GM12878 (cell line): Measurements from ENCODE around the gene HECTD2. TPM values are rescaled to one million over a fixed set of nuclear protein-coding genes. Genes with fewer than 3 reads are reported as not detected.
A peak's percentile ranks its signal among the peaks of the same experiment; 100 is the strongest.

Experiments used
- ATAC-seq: fragments of 200-7000 bp; cut with Tn5 transposase; 3 replicates; pipeline ENCODE4 v1.9.1; 2020; ENCODE audit warnings: mild to moderate bottlenecking, moderate library complexity
- BruUV-seq: library from RNA; stranded (reverse); fragments of 400-500 nt; replicated peaks from 2 replicates; lab custom pipeline; 2021; lab: Mats Ljungman, UMichigan
- CTCF ChIA-PET: fragments of 300-600 bp; sonication (Branson Sonifier 250); formaldehyde crosslinking; extraction: SDS; loops from one replicate; lab custom pipeline; 2021; ENCODE audit warnings: inconsistent platforms; lab: Yijun Ruan, JAX
- POLR2A ChIA-PET: fragments of 350-600 bp; formaldehyde crosslinking; extraction: SDS; loops from one replicate; lab custom pipeline; 2021; ENCODE audit warnings: inconsistent platforms; lab: Charles Lee
- RAD21 ChIA-PET: fragments of 300-600 bp; sonication (Branson Sonifier 250); formaldehyde crosslinking; loops from one replicate; lab custom pipeline; 2023; ENCODE audit warnings: antibody characterized with exemption; ENCODE audit not compliant: unreplicated experiment; lab: Charles Lee
- SMC1A ChIA-PET: fragments of 300-600 bp; sonication (Branson Sonifier 250); formaldehyde crosslinking; loops from one replicate; lab custom pipeline; 2023; ENCODE audit not compliant: unreplicated experiment, uncharacterized antibody; lab: Charles Lee
- DNase-seq: peaks from one replicate; pipeline ENCODE4 v3.0.0-alpha.2; 2011; ENCODE audit warnings: low read depth, low spot score
- FAIRE-seq: peaks from 3 replicates; lab custom pipeline; 2011; peaks lifted over from hg19 to GRCh38; lab: Jason Lieb, UNC
- H2AFZ ChIP-seq: 2 replicates; pipeline ENCODE4 v1.6.0; 2011; ENCODE audit warnings: low read depth, low read length, control low read depth; ENCODE audit not compliant: control insufficient read depth
- H3K27ac ChIP-seq: 2 replicates; pipeline ENCODE4 v1.5.1; 2011; ENCODE audit warnings: control low read depth; ENCODE audit not compliant: control insufficient read depth, insufficient read depth
- H3K27me3 ChIP-seq, 2 experiments: replicated peaks in 1 of 2; 2 replicates each; pipeline versions ENCODE4 v1.6.0 to v1.6.1; 2011; ENCODE audit warnings: low read length in 1 of 2; ENCODE audit not compliant: control insufficient read depth in 2 of 2, insufficient read depth in 2 of 2
- H3K36me3 ChIP-seq, 2 experiments: 2 replicates each; pipeline ENCODE4 v1.5.1; 2011; ENCODE audit warnings: low read length in 1 of 2; ENCODE audit not compliant: control insufficient read depth in 2 of 2, insufficient read depth in 2 of 2
- H3K4me1 ChIP-seq: 2 replicates; pipeline ENCODE4 v1.6.1; 2011; ENCODE audit warnings: mild to moderate bottlenecking, low read length, moderate library complexity, mixed read lengths; ENCODE audit not compliant: control insufficient read depth, insufficient read depth
- H3K4me2 ChIP-seq: 2 replicates; pipeline ENCODE4 v1.6.0; 2011; ENCODE audit warnings: control low read depth; ENCODE audit not compliant: control insufficient read depth, insufficient read depth
- H3K4me3 ChIP-seq: fragments of 200-600 bp; sonication (generic); 2 replicates; pipeline ENCODE4 v1.5.1; 2016
- H3K79me2 ChIP-seq: 2 replicates; pipeline ENCODE4 v1.6.0; 2011; ENCODE audit warnings: low read length; ENCODE audit not compliant: control insufficient read depth, insufficient read depth
- H3K9ac ChIP-seq: 2 replicates; pipeline ENCODE4 v1.8.0; 2011; ENCODE audit warnings: low read length, control low read depth, mixed read lengths; ENCODE audit not compliant: control insufficient read depth, insufficient read depth
- H3K9me3 ChIP-seq: replicated peaks from 3 replicates; pipeline ENCODE4 v1.5.1; 2011; ENCODE audit warnings: mild to moderate bottlenecking, low read length; ENCODE audit not compliant: control insufficient read depth, insufficient read depth
- H4K20me1 ChIP-seq: 2 replicates; pipeline ENCODE4 v1.6.0; 2011; ENCODE audit not compliant: control insufficient read depth, insufficient read depth
- ATF7 ChIP-seq: fragments of 450-650 bp; IDR thresholded peaks from 2 replicates; pipeline ENCODE4 v1.6.1; 2016; ENCODE audit warnings: low read depth, mild to moderate bottlenecking
- ETV6 ChIP-seq, 2 experiments: fragments of 450-650 bp in 1 of 2; IDR thresholded peaks in 1 of 2; conservative IDR thresholded peaks in 1 of 2; 2 replicates each; pipeline ENCODE4 v1.6.1; 2014; ENCODE audit warnings: antibody characterized with exemption in 1 of 2, borderline replicate concordance in 1 of 2, low read depth in 1 of 2, mild to moderate bottlenecking in 1 of 2, moderate library complexity in 1 of 2
- HDAC2 ChIP-seq: fragments of 200-600 bp; sonication (generic); IDR thresholded peaks from 2 replicates; pipeline ENCODE4 v1.6.1; 2017
- MTA2 ChIP-seq: fragments of 450-650 bp; IDR thresholded peaks from 2 replicates; pipeline ENCODE4 v1.6.1; 2016; ENCODE audit warnings: low read depth, mild to moderate bottlenecking, moderate library complexity
- NBN ChIP-seq: fragments of 450-650 bp; IDR thresholded peaks from 2 replicates; pipeline ENCODE4 v1.6.1; 2016
- NR2C1 ChIP-seq: fragments of 450-650 bp; IDR thresholded peaks from 2 replicates; pipeline ENCODE4 v1.6.1; 2017; ENCODE audit warnings: antibody characterized with exemption, mild to moderate bottlenecking, moderate library complexity
- PAX8 ChIP-seq: fragments of 450-650 bp; IDR thresholded peaks from 2 replicates; pipeline ENCODE4 v1.6.1; 2017; ENCODE audit warnings: mild to moderate bottlenecking, moderate library complexity
- POLR2AphosphoS5 ChIP-seq: IDR thresholded peaks from 2 replicates; pipeline ENCODE4 v1.6.1; 2011; ENCODE audit warnings: mild to moderate bottlenecking, low read length, inconsistent platforms
- RBBP5 ChIP-seq: fragments of 200-600 bp; sonication (generic); conservative IDR thresholded peaks from 2 replicates; pipeline ENCODE4 v1.6.1; 2016
- RCOR1 ChIP-seq: conservative IDR thresholded peaks from 2 replicates; pipeline ENCODE4 v1.6.1; 2012; ENCODE audit warnings: low read depth, low read length, improper control_type of control experiment
- RUNX3 ChIP-seq: IDR thresholded peaks from 2 replicates; pipeline ENCODE4 v1.6.1; 2012; ENCODE audit warnings: low read length, inconsistent platforms
- SUPT20H ChIP-seq: IDR thresholded peaks from 2 replicates; pipeline ENCODE4 v1.6.1; 2011; ENCODE audit warnings: low read depth, mild to moderate bottlenecking, low read length, moderate library complexity, borderline replicate concordance; ENCODE audit not compliant: control insufficient read depth
- TBL1XR1 ChIP-seq: IDR thresholded peaks from 2 replicates; pipeline ENCODE4 v1.6.1; 2012; ENCODE audit warnings: low read depth, low read length, improper control_type of control experiment
- WRNIP1 ChIP-seq: IDR thresholded peaks from 2 replicates; pipeline ENCODE4 v1.6.1; 2011; ENCODE audit warnings: low read depth, low read length, improper control_type of control experiment, borderline replicate concordance
- ZNF24 ChIP-seq: fragments of 450-650 bp; IDR thresholded peaks from 2 replicates; pipeline ENCODE4 v1.6.1; 2017; ENCODE audit warnings: antibody characterized with exemption, mild to moderate bottlenecking
- WGBS: methylation state at CpG from one replicate; pipeline ENCODE4 v1.1.6; 2016; ENCODE audit warnings: low lambda C conversion rate; ENCODE audit not compliant: insufficient replicate concordance, insufficient coverage; ENCODE audit errors: missing lambda C conversion rate; 5-methylcytosine and 5-hydroxymethylcytosine counted together
- in situ Hi-C: fragments of 300-500 bp; cut with MboI; formaldehyde crosslinking; loops from 9 replicates; pipeline ENCODE4 v1.14.3; 2018; ENCODE audit warnings: mixed read lengths
- intact Hi-C: fragments of 100-400 bp; cut with micrococcal nuclease; formaldehyde crosslinking; loops from one replicate; pipeline ENCODE4 v1.14.2; 2022; ENCODE audit not compliant: unreplicated experiment
- polyA plus RNA-seq, 11 experiments: library from polyadenylated mRNA; depleted of rRNA in 4 of 11; unstranded in 6 of 11; stranded (reverse) in 5 of 11; fragments of >200 nt; fragmentation: Nextera tagmentation in 4 of 11; fragmentation: Illumina TruSeq in 1 of 11; extraction: Ambion mirVana in 4 of 11; extraction: Trizol in 1 of 11; gene quantifications; 1 replicate in 1 of 11; 2 replicates in 10 of 11; pipeline versions ENCODE4 v1.2.1 to v1.2.3, GENCODE V29; 2011 to 2016; ENCODE audit warnings: inconsistent platforms in 2 of 11, missing spikeins in 2 of 11, low read depth in 1 of 11
- total RNA-seq, 4 experiments: library from RNA; depleted of rRNA in 3 of 4; stranded (reverse); fragments of >200 nt in 3 of 4; fragmentation: Illumina TruSeq in 1 of 4; extraction: Trizol in 1 of 4; gene quantifications; 2 replicates each; pipeline versions ENCODE4 v1.2.1 to v1.2.3, GENCODE V29; 2013 to 2021
- TF ChIP-seq, protein P1 (sequence below): fragments of 450-650 bp; formaldehyde crosslinking; IDR thresholded peaks from 2 replicates; pipeline ENCODE4 v1.4.0; 2022; ENCODE audit warnings: mild to moderate bottlenecking, moderate library complexity
- TF ChIP-seq, protein P2 (sequence below): fragments of 450-650 bp; IDR thresholded peaks from 2 replicates; pipeline ENCODE4 v1.6.1; 2017; ENCODE audit warnings: mild to moderate bottlenecking, low read depth, inconsistent platforms; ENCODE audit not compliant: poor library complexity, severe bottlenecking
- TF ChIP-seq, protein P3 (sequence below): fragments of 450-650 bp; IDR thresholded peaks from 2 replicates; pipeline ENCODE4 v1.6.1; 2016; ENCODE audit warnings: mild to moderate bottlenecking
- TF ChIP-seq, protein P4 (sequence below): IDR thresholded peaks from 2 replicates; pipeline ENCODE4 v1.6.1; 2012; ENCODE audit warnings: low read depth, low read length, improper control_type of control experiment

The HECTD2 gene
- total and polyA plus RNA-seq, 10 of the 15 experiments (the other 5 are each of a cell fraction or from before 2014, with no cell fraction given): 0.87 to 3.0 (median 1.7) TPM

- CTCF ChIA-PET: interaction anchor here (1.2 to 1.4 kb wide), 2 partner anchors 8 to 13 kb away, joined by 3 to 4 read pairs; no protein-coding TSS in a partner anchor
- no peaks in the 10 kb centered on the region for H3K36me3 ChIP-seq
- FAIRE-seq (peak; percentile 41), DNase-seq (no peak), ATAC-seq (no peak)
- H3K4me2 ChIP-seq: no peak overlapping the region
- intact Hi-C loops: no loop called here
- no peak overlapping the region for H2AFZ ChIP-seq
- no peaks in the 10 kb centered on the region for H3K79me2 ChIP-seq
- POLR2A ChIA-PET: no interaction called here
- BruUV-seq: no TSS peak
- H4K20me1 ChIP-seq: no peaks in the 10 kb centered on the region
- RAD21 ChIA-PET: interaction anchor here (0.6 kb wide), 1 partner anchor 214 kb away, joined by 3 read pairs; no protein-coding TSS in a partner anchor
- H3K4me1 ChIP-seq: no peaks in the 10 kb centered on the region
- no peak overlapping the region for H3K9ac ChIP-seq
- H3K27ac ChIP-seq: no peak overlapping the region
- H3K4me3 ChIP-seq: no peak overlapping the region
- H3K9me3 ChIP-seq: no peaks in the 10 kb centered on the region
- WGBS: 29% methylated on average over 3 of the region's 3 CpGs
- SMC1A ChIA-PET: interaction anchor here (0.5 to 1.0 kb wide), 6 partner anchors 18 to 699 kb away, joined by 3 read pairs; no protein-coding TSS in a partner anchor
- H3K27me3 ChIP-seq: no peaks in the 10 kb centered on the region
- no peak for TF ChIP-seq MTA2
- TF ChIP-seq, protein P1, sequence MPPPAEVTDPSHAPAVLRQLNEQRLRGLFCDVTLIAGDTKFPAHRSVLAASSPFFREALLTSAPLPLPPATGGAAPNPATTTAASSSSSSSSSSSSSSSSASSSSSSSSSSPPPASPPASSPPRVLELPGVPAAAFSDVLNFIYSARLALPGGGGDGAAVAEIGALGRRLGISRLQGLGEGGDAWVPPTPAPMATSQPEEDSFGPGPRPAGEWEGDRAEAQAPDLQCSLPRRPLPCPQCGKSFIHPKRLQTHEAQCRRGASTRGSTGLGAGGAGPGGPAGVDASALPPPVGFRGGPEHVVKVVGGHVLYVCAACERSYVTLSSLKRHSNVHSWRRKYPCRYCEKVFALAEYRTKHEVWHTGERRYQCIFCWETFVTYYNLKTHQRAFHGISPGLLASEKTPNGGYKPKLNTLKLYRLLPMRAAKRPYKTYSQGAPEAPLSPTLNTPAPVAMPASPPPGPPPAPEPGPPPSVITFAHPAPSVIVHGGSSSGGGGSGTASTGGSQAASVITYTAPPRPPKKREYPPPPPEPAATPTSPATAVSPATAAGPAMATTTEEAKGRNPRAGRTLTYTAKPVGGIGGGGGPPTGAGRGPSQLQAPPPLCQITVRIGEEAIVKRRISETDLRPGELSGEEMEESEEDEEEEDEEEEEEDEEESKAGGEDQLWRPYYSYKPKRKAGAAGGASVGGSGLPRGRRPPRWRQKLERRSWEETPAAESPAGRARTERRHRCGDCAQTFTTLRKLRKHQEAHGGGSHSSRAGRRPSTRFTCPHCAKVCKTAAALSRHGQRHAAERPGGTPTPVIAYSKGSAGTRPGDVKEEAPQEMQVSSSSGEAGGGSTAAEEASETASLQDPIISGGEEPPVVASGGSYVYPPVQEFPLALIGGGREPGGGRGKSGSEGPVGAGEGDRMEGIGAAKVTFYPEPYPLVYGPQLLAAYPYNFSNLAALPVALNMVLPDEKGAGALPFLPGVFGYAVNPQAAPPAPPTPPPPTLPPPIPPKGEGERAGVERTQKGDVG (CRISPR knock-in tag): no peak
- TF ChIP-seq ATF7: no peak
- no peak for TF ChIP-seq RUNX3
- TF ChIP-seq, protein P2, sequence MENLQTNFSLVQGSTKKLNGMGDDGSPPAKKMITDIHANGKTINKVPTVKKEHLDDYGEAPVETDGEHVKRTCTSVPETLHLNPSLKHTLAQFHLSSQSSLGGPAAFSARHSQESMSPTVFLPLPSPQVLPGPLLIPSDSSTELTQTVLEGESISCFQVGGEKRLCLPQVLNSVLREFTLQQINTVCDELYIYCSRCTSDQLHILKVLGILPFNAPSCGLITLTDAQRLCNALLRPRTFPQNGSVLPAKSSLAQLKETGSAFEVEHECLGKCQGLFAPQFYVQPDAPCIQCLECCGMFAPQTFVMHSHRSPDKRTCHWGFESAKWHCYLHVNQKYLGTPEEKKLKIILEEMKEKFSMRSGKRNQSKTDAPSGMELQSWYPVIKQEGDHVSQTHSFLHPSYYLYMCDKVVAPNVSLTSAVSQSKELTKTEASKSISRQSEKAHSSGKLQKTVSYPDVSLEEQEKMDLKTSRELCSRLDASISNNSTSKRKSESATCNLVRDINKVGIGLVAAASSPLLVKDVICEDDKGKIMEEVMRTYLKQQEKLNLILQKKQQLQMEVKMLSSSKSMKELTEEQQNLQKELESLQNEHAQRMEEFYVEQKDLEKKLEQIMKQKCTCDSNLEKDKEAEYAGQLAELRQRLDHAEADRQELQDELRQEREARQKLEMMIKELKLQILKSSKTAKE: no peak
- no peak for TF ChIP-seq ZNF24
- TF ChIP-seq NR2C1: no peak
- TF ChIP-seq WRNIP1: no peak
- no peak for TF ChIP-seq PAX8
- TF ChIP-seq, protein P3, sequence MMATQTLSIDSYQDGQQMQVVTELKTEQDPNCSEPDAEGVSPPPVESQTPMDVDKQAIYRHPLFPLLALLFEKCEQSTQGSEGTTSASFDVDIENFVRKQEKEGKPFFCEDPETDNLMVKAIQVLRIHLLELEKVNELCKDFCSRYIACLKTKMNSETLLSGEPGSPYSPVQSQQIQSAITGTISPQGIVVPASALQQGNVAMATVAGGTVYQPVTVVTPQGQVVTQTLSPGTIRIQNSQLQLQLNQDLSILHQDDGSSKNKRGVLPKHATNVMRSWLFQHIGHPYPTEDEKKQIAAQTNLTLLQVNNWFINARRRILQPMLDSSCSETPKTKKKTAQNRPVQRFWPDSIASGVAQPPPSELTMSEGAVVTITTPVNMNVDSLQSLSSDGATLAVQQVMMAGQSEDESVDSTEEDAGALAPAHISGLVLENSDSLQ: no peak
- no peak for TF ChIP-seq ETV6 (conservative IDR thresholded peaks at IDR 0.05 in 1 of 2, IDR thresholded peaks at IDR 0.05 in 1 of 2; ENCODE audit: borderline replicate concordance in 1 of 2, low read depth in 1 of 2)
- no peak for TF ChIP-seq NBN
- no peak for TF ChIP-seq SUPT20H
- no peak for TF ChIP-seq RBBP5
- TF ChIP-seq, protein P4, sequence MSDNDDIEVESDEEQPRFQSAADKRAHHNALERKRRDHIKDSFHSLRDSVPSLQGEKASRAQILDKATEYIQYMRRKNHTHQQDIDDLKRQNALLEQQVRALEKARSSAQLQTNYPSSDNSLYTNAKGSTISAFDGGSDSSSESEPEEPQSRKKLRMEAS: no peak
- TF ChIP-seq POLR2AphosphoS5: no peak
- no peak for TF ChIP-seq TBL1XR1
- no peak for TF ChIP-seq HDAC2
- TF ChIP-seq RCOR1: no peak
- in situ Hi-C loops: no loop called here
These were observed 77.9 kb downstream of the HECTD2 start for GRCh38 chr10:91487911-91488582.
